NCI-H1694 treated with DMSO at 0.1 percent for 48 hours (cell line): ENCODE data around the gene ZNF207.
"Not testable (repeated sequence)": the region's sequence is repeated elsewhere in the genome, so short reads cannot be mapped to it uniquely, and the experiment has no call there.

Source experiments
- DNase-seq: peaks from one replicate; lab custom pipeline; 2025; lab: John Stamatoyannopoulos, UW

ZNF207 gene

DNA sequence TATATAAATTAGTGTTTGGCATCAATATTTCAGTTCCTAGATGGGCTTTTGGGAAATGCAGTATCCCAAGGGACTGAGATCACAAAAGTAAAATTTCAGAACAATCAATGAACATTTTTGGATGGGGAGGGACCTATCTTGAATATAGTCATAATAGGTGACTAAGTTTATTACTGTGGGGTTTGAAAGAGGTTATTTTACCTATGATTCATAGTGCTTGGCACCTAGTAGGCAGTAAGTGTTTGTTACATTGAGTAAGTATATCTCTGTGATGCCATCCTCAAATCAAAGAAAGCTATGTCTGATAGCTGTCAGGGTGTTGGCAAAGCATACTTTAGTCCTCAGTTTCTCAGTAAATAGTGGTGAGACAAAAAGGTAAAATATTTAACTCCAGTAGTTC lies 36.9 kb downstream of the ZNF207 start:
- DNase-seq, result no peak

DNA sequence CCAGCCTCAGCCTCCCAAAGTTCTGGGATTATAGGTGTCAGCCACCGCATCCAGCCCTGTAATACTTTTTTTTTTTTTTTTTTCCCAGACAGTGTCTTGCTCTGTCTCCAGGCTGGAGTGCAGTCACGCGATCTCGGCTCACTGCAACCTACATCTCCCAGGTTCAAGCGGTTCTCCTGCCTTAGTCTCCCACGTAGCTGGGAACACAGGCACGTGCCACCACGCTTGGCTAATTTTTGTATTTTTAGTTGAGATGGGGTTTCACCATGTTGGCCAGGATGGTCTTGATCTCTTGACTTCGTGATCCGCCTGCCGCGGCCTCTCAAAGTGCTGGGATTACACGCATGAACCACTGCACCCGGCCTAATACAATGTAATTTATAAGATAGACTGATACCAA lies 38.2 kb downstream of the ZNF207 start:
- not testable (repeated sequence) for DNase-seq

DNA sequence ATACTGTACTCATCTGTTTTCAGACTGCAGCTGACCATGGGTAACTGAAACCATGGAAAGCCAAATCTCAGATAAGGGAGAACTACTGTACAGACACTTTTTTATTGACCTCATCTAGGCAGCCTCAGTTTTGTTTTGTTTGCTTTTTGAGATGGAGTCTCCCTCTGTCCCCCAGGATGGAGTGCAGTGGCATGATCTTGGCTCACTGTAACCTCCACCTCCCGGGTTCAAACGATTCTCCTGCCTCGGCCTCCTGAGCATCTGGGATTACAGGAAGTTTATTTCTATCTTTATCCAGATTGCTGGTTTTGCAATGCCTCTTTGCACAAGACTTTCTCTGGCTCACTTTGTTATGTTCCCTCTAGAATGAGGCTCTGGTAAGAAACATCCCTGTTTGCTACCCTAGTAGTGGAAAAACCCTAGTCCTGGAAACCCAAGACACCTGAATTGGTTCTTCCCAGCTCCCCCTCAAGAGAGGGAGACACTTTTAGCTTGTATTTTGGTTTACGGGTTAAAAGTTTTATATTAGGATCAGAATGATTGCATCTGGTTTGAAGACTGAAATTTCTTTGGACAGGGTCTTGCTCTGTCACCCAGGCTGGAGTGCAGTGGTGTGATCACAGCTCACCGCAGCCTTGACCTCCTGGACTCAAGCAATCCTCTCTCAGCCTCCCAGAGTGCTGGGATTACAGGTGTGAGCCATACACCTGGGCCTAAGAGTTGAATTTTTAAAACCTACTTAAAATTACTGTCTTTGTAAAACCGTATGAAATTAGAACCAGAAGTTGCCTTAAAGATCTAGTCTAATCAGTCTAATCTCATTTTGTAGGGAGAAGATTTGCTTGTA lies 38.9 kb downstream of the ZNF207 start:
- DNase-seq, result no peak

GRCh38 chr17:32393904-32394303 lies 43.9 kb downstream of the ZNF207 start:
- DNase-seq, result no peak

DNA sequence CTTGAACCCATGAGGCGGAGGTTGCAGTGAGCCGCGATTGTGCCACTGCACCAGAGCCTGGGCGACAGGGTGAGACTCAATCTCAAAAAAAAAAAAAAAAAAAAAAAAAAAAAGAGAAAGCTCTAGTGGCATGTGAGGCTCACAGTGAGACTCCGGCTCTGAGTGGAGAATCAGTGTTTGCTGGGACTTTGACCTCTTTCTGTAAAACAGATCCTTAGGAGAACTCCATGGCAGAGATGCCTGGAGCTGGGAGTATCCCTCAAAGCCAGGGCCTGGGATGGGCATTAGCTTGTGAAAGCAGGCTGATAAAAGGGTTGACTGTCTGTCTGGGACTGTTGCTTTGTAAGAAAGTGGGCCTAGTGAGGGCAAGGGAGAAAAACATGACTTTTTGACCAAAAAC lies 46.4 kb downstream of the ZNF207 start:
- no peak for DNase-seq

DNA sequence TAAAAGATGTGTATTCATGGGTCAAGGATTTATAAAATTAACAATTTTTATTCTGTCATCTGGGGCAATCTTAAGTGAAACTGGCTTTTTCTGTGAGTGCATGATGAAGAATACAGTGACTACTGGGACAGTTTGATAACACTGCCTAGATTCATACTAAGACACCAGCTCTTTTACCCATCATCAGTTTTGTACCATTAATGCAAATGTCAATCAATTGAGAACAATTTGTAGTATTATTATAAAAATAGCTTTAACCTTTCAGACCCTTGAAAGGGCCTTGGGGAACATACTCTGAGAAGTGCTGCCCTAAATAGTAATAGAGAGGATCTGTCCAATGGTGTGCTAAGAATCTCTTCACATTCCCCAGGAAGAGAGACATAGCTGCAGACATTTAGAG lies 49.0 kb downstream of the ZNF207 start:
- no peak for DNase-seq

DNA sequence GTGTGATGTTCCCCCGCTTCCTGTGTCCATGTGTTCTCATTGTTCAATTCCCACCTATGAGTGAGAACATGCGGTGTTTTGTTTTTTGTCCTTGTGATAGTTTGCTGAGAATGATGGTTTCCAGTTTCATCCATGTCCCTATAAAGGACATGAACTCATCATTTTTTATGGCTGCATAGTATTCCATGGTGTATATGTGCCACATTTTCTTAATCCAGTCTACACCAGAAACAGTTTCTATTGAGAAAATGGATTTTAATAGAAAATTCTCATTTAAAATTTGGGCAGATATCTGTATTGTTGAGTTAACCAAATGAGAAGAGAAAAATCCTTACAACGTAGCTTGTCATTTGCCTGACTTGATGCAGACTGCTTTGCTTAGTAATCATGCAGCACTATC lies 60.1 kb downstream of the ZNF207 start:
- DNase-seq, result not testable (repeated sequence)

DNA sequence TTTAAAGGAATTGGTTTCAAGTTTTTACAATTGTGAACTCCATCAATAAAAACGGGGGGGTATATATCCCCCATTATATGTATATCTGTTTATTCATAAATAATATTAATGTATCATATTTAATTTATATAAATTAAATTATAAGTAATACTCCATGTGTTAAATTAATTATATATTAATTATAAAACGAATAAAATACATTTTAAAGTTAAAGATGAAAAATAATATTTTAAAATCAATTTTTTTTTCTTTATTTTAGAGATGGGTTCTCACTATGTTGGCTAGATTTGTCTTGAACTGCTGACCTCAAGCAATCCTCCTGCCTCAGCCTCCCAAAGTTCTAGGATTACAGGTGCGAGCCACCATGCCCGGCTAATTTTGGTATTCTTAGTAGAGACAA lies 76.9 kb downstream of the ZNF207 start:
- no peak for DNase-seq

DNA sequence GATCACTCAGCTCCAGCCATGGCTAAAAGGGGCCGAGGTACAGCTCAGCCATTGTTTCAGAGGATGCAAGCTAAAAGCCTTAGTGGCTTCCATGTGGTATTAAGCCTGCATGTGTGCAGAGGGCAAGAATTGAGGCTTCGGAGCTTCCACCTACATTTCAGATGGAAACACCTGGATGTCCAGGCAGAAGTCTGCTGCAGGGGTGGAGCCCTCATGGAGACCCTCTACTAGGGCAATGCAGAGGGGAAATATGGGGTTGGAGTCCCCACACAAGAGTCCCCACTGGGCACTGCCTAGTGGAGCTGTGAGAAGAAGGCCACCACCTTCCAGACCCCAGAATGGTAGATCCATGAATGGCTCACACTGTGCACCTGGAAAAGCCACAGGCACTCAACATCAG lies 79.6 kb downstream of the ZNF207 start:
- no peak for DNase-seq
